GM19324 (cell line): ENCODE data around the gene ACAP3.
A peak's percentile ranks its signal among the peaks of the same experiment; 100 is the strongest.

ENCODE experiments used
- ATAC-seq: cut with Tn5 transposase; IDR thresholded peaks from one replicate; pipeline ENCODE4 v1.9.1; 2021; ENCODE audit warnings: mild to moderate bottlenecking, moderate library complexity; ENCODE audit not compliant: unreplicated experiment, low FRiP score

Gene ACAP3

GRCh38 chr1:1332031-1332755 is 24.5 kb upstream of the ACAP3 start:
- no peak for ATAC-seq

GRCh38 chr1:1331068-1331965 is 23.6 kb upstream of the ACAP3 start, which contains the start of gene TAS1R3:
TAS1R3 (plus strand) TSS chr1:1331280; CDS start chr1:1331346, 66 bp downstream.
- no peak for ATAC-seq

GRCh38 chr1:1330366-1331067 is 22.8 kb upstream of the ACAP3 start:
- ATAC-seq: no peak

- ATAC-seq: no peak
Observed at GRCh38 chr1:1329304-1330210, 21.8 kb upstream of the ACAP3 start.

GRCh38 chr1:1328254-1328653 is 20.5 kb upstream of the ACAP3 start:
- ATAC-seq: no peak

GRCh38 chr1:1327291-1327690 is 19.6 kb upstream of the ACAP3 start:
- no peak for ATAC-seq

GRCh38 chr1:1326075-1326605 is 18.4 kb upstream of the ACAP3 start:
- ATAC-seq: no peak

GRCh38 chr1:1325288-1326074 is 17.8 kb upstream of the ACAP3 start:
- ATAC-seq: no peak

GRCh38 chr1:1324524-1325287 is 17.0 kb upstream of the ACAP3 start, which contains the start of the genes CPTP and INTS11:
CPTP (plus strand) TSS chr1:1324802; CDS start chr1:1326911, 2,109 bp downstream.
INTS11 (minus strand) TSS chr1:1324660; CDS start chr1:1324608, 52 bp downstream.
- ATAC-seq: peak; percentile 67

- peak; percentile 29 for ATAC-seq
Observed at GRCh38 chr1:1324084-1324523, 16.4 kb upstream of the ACAP3 start.

- ATAC-seq: no peak
Observed at GRCh38 chr1:1322952-1323351, 15.2 kb upstream of the ACAP3 start.

GRCh38 chr1:1322418-1322817 is 14.7 kb upstream of the ACAP3 start:
- no peak for ATAC-seq

- no peak for ATAC-seq
Observed at GRCh38 chr1:1321477-1321876, 13.7 kb upstream of the ACAP3 start.

GRCh38 chr1:1320666-1321448 is 13.1 kb upstream of the ACAP3 start:
- no peak for ATAC-seq

- ATAC-seq: no peak
Observed at GRCh38 chr1:1319646-1319941, 11.9 kb upstream of the ACAP3 start.

- no peak for ATAC-seq
Observed at GRCh38 chr1:1318777-1319645, 11.3 kb upstream of the ACAP3 start.
